Hepatocyte (in vitro differentiated cells): ENCODE results near the gene VPS11.

Experiments used
- EZH2 ChIP-seq: fragments of 200-600 bp; sonication (generic); IDR thresholded peaks from 2 replicates; pipeline ENCODE4 v1.6.1; 2016; ENCODE audit warnings: antibody characterized with exemption, mild to moderate bottlenecking, borderline replicate concordance
- EZH2phosphoT487 ChIP-seq: fragments of 200-600 bp; sonication (generic); IDR thresholded peaks from one replicate; pipeline ENCODE4 v1.6.1; 2018; ENCODE audit warnings: antibody characterized with exemption, mild to moderate bottlenecking, low read depth, moderate library complexity; ENCODE audit not compliant: unreplicated experiment, severe bottlenecking
- TF ChIP-seq, protein P1 (sequence below): fragments of 200-600 bp; sonication (generic); IDR thresholded peaks from 2 replicates; pipeline ENCODE4 v1.5.1; 2016; ENCODE audit warnings: antibody characterized with exemption, mild to moderate bottlenecking; ENCODE audit not compliant: poor library complexity

DNA sequence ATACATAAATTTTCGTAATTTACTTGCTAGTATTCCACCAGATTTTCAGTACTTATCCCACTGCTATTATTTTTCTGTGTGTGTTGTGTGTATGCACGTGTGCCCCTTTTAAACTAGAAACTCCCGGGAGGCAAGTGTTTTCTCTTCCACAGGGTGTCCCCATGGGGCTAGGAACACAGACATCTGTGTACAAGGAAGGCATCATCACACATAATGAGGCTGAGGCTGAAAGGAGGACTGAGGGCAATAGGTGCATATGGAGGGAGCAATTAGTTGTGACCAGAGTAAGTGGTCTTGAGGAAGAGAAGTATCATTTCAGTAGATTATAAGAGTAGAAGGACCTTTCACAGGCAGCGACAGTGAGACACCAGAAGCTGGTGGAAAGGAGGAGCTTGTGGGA is 36.2 kb downstream of the VPS11 start:
- TF ChIP-seq, protein P1, sequence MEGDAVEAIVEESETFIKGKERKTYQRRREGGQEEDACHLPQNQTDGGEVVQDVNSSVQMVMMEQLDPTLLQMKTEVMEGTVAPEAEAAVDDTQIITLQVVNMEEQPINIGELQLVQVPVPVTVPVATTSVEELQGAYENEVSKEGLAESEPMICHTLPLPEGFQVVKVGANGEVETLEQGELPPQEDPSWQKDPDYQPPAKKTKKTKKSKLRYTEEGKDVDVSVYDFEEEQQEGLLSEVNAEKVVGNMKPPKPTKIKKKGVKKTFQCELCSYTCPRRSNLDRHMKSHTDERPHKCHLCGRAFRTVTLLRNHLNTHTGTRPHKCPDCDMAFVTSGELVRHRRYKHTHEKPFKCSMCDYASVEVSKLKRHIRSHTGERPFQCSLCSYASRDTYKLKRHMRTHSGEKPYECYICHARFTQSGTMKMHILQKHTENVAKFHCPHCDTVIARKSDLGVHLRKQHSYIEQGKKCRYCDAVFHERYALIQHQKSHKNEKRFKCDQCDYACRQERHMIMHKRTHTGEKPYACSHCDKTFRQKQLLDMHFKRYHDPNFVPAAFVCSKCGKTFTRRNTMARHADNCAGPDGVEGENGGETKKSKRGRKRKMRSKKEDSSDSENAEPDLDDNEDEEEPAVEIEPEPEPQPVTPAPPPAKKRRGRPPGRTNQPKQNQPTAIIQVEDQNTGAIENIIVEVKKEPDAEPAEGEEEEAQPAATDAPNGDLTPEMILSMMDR: no peak
- TF ChIP-seq EZH2: no peak
- TF ChIP-seq EZH2phosphoT487: no peak
